GM12878 (cell line): ENCODE results near the gene CASP8. TPM values are rescaled to one million over a fixed set of nuclear protein-coding genes. Genes with fewer than 3 reads are reported as not detected.

Experiments used
- ATAC-seq: fragments of 200-7000 bp; cut with Tn5 transposase; 3 replicates; pipeline ENCODE4 v1.9.1; 2020; ENCODE audit warnings: mild to moderate bottlenecking, moderate library complexity
- BruUV-seq: library from RNA; stranded (reverse); fragments of 400-500 nt; replicated peaks from 2 replicates; lab custom pipeline; 2021; lab: Mats Ljungman, UMichigan
- CTCF ChIA-PET: fragments of 300-600 bp; sonication (Branson Sonifier 250); formaldehyde crosslinking; extraction: SDS; loops from one replicate; lab custom pipeline; 2021; ENCODE audit warnings: inconsistent platforms; lab: Yijun Ruan, JAX
- POLR2A ChIA-PET: fragments of 350-600 bp; formaldehyde crosslinking; extraction: SDS; loops from one replicate; lab custom pipeline; 2021; ENCODE audit warnings: inconsistent platforms; lab: Charles Lee
- RAD21 ChIA-PET: fragments of 300-600 bp; sonication (Branson Sonifier 250); formaldehyde crosslinking; loops from one replicate; lab custom pipeline; 2023; ENCODE audit warnings: antibody characterized with exemption; ENCODE audit not compliant: unreplicated experiment; lab: Charles Lee
- SMC1A ChIA-PET: fragments of 300-600 bp; sonication (Branson Sonifier 250); formaldehyde crosslinking; loops from one replicate; lab custom pipeline; 2023; ENCODE audit not compliant: unreplicated experiment, uncharacterized antibody; lab: Charles Lee
- DNase-seq: peaks from one replicate; pipeline ENCODE4 v3.0.0-alpha.2; 2011; ENCODE audit warnings: low read depth, low spot score
- FAIRE-seq: peaks from 3 replicates; lab custom pipeline; 2011; peaks lifted over from hg19 to GRCh38; lab: Jason Lieb, UNC
- H2AFZ ChIP-seq: 2 replicates; pipeline ENCODE4 v1.6.0; 2011; ENCODE audit warnings: low read depth, low read length, control low read depth; ENCODE audit not compliant: control insufficient read depth
- H3K27ac ChIP-seq: 2 replicates; pipeline ENCODE4 v1.5.1; 2011; ENCODE audit warnings: control low read depth; ENCODE audit not compliant: control insufficient read depth, insufficient read depth
- H3K27me3 ChIP-seq, 2 experiments: replicated peaks in 1 of 2; 2 replicates each; pipeline versions ENCODE4 v1.6.0 to v1.6.1; 2011; ENCODE audit warnings: low read length in 1 of 2; ENCODE audit not compliant: control insufficient read depth in 2 of 2, insufficient read depth in 2 of 2
- H3K36me3 ChIP-seq, 2 experiments: 2 replicates each; pipeline ENCODE4 v1.5.1; 2011; ENCODE audit warnings: low read length in 1 of 2; ENCODE audit not compliant: control insufficient read depth in 2 of 2, insufficient read depth in 2 of 2
- H3K4me1 ChIP-seq: 2 replicates; pipeline ENCODE4 v1.6.1; 2011; ENCODE audit warnings: mild to moderate bottlenecking, low read length, moderate library complexity, mixed read lengths; ENCODE audit not compliant: control insufficient read depth, insufficient read depth
- H3K4me2 ChIP-seq: 2 replicates; pipeline ENCODE4 v1.6.0; 2011; ENCODE audit warnings: control low read depth; ENCODE audit not compliant: control insufficient read depth, insufficient read depth
- H3K4me3 ChIP-seq: fragments of 200-600 bp; sonication (generic); 2 replicates; pipeline ENCODE4 v1.5.1; 2016
- H3K79me2 ChIP-seq: 2 replicates; pipeline ENCODE4 v1.6.0; 2011; ENCODE audit warnings: low read length; ENCODE audit not compliant: control insufficient read depth, insufficient read depth
- H3K9ac ChIP-seq: 2 replicates; pipeline ENCODE4 v1.8.0; 2011; ENCODE audit warnings: low read length, control low read depth, mixed read lengths; ENCODE audit not compliant: control insufficient read depth, insufficient read depth
- H3K9me3 ChIP-seq: replicated peaks from 3 replicates; pipeline ENCODE4 v1.5.1; 2011; ENCODE audit warnings: mild to moderate bottlenecking, low read length; ENCODE audit not compliant: control insufficient read depth, insufficient read depth
- H4K20me1 ChIP-seq: 2 replicates; pipeline ENCODE4 v1.6.0; 2011; ENCODE audit not compliant: control insufficient read depth, insufficient read depth
- BCL11A ChIP-seq: IDR thresholded peaks from 2 replicates; pipeline ENCODE4 v1.6.1; 2011; ENCODE audit warnings: low read depth, low read length
- CREB1 ChIP-seq: IDR thresholded peaks from 2 replicates; pipeline ENCODE4 v1.6.1; 2012; ENCODE audit warnings: low read depth, mild to moderate bottlenecking, inconsistent platforms
- GATAD2B ChIP-seq: fragments of 450-650 bp; conservative IDR thresholded peaks from 2 replicates; pipeline ENCODE4 v1.6.1; 2017; ENCODE audit warnings: low read depth, mild to moderate bottlenecking, moderate library complexity
- HDAC2 ChIP-seq: fragments of 200-600 bp; sonication (generic); IDR thresholded peaks from 2 replicates; pipeline ENCODE4 v1.6.1; 2017
- NR2F1 ChIP-seq: fragments of 450-650 bp; conservative IDR thresholded peaks from 2 replicates; pipeline ENCODE4 v1.6.1; 2017; ENCODE audit warnings: mild to moderate bottlenecking
- TCF3 ChIP-seq: IDR thresholded peaks from 2 replicates; pipeline ENCODE4 v1.6.1; 2012; ENCODE audit warnings: low read depth, mild to moderate bottlenecking, low read length, borderline replicate concordance; ENCODE audit not compliant: insufficient read depth
- WGBS: methylation state at CpG from one replicate; pipeline ENCODE4 v1.1.6; 2016; ENCODE audit warnings: low lambda C conversion rate; ENCODE audit not compliant: insufficient replicate concordance, insufficient coverage; ENCODE audit errors: missing lambda C conversion rate; 5-methylcytosine and 5-hydroxymethylcytosine counted together
- in situ Hi-C: fragments of 300-500 bp; cut with MboI; formaldehyde crosslinking; loops from 9 replicates; pipeline ENCODE4 v1.14.3; 2018; ENCODE audit warnings: mixed read lengths
- intact Hi-C: fragments of 100-400 bp; cut with micrococcal nuclease; formaldehyde crosslinking; loops from one replicate; pipeline ENCODE4 v1.14.2; 2022; ENCODE audit not compliant: unreplicated experiment
- polyA plus RNA-seq, 11 experiments: library from polyadenylated mRNA; depleted of rRNA in 4 of 11; unstranded in 6 of 11; stranded (reverse) in 5 of 11; fragments of >200 nt; fragmentation: Nextera tagmentation in 4 of 11; fragmentation: Illumina TruSeq in 1 of 11; extraction: Ambion mirVana in 4 of 11; extraction: Trizol in 1 of 11; gene quantifications; 1 replicate in 1 of 11; 2 replicates in 10 of 11; pipeline versions ENCODE4 v1.2.1 to v1.2.3, GENCODE V29; 2011 to 2016; ENCODE audit warnings: inconsistent platforms in 2 of 11, missing spikeins in 2 of 11, low read depth in 1 of 11
- total RNA-seq, 4 experiments: library from RNA; depleted of rRNA in 3 of 4; stranded (reverse); fragments of >200 nt in 3 of 4; fragmentation: Illumina TruSeq in 1 of 4; extraction: Trizol in 1 of 4; gene quantifications; 2 replicates each; pipeline versions ENCODE4 v1.2.1 to v1.2.3, GENCODE V29; 2013 to 2021
- TF ChIP-seq, protein P1 (sequence below): fragments of 450-650 bp; formaldehyde crosslinking; IDR thresholded peaks from 2 replicates; pipeline ENCODE4 v1.5.0; 2022; ENCODE audit warnings: mild to moderate bottlenecking, missing genetic modification characterization

CASP8 gene
- total and polyA plus RNA-seq, 10 of the 15 experiments (the other 5 are each of a cell fraction or from before 2014, with no cell fraction given), result 18.6 to 54.1 (median 39.9) TPM

DNA sequence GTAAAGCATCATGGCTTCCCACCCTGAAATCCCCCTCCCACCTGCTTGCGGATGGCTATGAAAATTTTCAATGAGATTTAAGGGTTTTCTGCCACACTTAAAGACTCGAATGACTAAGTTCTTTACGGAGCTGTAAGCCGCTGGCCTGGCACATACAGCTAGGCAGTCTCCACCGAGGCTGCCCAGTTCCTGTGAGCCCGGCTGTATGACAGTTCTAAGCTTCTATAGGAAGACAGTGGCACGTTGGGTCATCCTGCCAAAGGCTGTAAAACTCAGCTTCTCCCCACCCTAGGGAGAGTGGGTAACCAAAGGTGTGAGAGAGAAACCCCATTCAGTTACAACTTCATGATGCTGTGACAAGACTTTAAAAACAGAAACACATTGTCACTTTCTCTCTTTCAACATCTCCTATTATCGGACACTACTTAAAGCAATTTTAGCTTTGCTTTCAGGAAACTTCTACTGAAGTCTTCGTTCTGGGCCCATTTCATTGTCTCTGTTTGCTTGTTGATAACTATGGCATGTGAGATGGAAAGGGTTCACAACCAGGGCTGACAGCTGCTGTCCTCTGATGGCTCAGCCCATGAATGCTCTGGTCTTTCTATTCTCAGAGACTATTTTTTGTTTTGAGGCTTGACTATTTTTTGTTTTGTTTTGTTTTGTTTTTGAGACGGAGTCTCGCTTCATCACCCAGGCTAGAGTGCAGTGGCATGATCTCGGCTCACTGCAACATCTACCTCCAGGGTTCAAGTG, 7.1 kb downstream of the CASP8 start:
- RAD21 ChIA-PET, result interaction anchor here (1.2 to 4.6 kb wide), 5 partner anchors 11 to 84 kb away, joined by 3 to 41 read pairs (median 4); partner anchors contain the start of gene CASP10
- H3K4me1 ChIP-seq, result no peaks in the 10 kb centered on the region
- TF ChIP-seq BCL11A (no peak), TCF3 (no peak), CREB1 (no peak), GATAD2B (no peak), HDAC2 (no peak), NR2F1 (no peak)
- TF ChIP-seq, protein P1, sequence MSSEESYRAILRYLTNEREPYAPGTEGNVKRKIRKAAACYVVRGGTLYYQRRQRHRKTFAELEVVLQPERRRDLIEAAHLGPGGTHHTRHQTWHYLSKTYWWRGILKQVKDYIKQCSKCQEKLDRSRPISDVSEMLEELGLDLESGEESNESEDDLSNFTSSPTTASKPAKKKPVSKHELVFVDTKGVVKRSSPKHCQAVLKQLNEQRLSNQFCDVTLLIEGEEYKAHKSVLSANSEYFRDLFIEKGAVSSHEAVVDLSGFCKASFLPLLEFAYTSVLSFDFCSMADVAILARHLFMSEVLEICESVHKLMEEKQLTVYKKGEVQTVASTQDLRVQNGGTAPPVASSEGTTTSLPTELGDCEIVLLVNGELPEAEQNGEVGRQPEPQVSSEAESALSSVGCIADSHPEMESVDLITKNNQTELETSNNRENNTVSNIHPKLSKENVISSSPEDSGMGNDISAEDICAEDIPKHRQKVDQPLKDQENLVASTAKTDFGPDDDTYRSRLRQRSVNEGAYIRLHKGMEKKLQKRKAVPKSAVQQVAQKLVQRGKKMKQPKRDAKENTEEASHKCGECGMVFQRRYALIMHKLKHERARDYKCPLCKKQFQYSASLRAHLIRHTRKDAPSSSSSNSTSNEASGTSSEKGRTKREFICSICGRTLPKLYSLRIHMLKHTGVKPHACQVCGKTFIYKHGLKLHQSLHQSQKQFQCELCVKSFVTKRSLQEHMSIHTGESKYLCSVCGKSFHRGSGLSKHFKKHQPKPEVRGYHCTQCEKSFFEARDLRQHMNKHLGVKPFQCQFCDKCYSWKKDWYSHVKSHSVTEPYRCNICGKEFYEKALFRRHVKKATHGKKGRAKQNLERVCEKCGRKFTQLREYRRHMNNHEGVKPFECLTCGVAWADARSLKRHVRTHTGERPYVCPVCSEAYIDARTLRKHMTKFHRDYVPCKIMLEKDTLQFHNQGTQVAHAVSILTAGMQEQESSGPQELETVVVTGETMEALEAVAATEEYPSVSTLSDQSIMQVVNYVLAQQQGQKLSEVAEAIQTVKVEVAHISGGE, result no peak
- TF ChIP-seq, all 136 proteins: peak for 0
- FAIRE-seq (no peak), DNase-seq (no peak), ATAC-seq (no peak)
- no peaks in the 10 kb centered on the region; the same call in 1 of the 2 replicates for H3K79me2 ChIP-seq
- H3K9ac ChIP-seq, result no peak overlapping the region
- WGBS, result 92% methylated on average over 12 of the region's 12 CpGs
- ChIA-PET CTCF (interaction anchor here (0.6 to 2.1 kb wide), 6 partner anchors 9 to 54 kb away, joined by 3 to 16 read pairs (median 4); no protein-coding TSS in a partner anchor), SMC1A (interaction anchor here (0.6 to 1.8 kb wide), 7 partner anchors 11 to 96 kb away, joined by 3 to 4 read pairs (median 3); no protein-coding TSS in a partner anchor), POLR2A (interaction anchor here (1.0 to 2.0 kb wide), 3 partner anchors 10 to 15 kb away, joined by 3 to 6 read pairs (median 5); no protein-coding TSS in a partner anchor)
- in situ Hi-C loops (no loop called here), intact Hi-C loops (loop anchor here (10.0 kb wide), 1 partner anchor 377 kb away; the partner anchor contains the start of gene TMEM237)
- no peak overlapping the region for H3K4me3 ChIP-seq
- H3K27me3 ChIP-seq, result no peaks in the 10 kb centered on the region
- H4K20me1 ChIP-seq, result no peaks in the 10 kb centered on the region
- no peak overlapping the region for H3K27ac ChIP-seq
- no TSS peak for BruUV-seq
- no peak overlapping the region for H2AFZ ChIP-seq
- no peak overlapping the region for H3K4me2 ChIP-seq
- peaks cover 2 to 10% of the 10 kb centered on the region in 2 experiments for H3K36me3 ChIP-seq
- H3K9me3 ChIP-seq, result no peaks in the 10 kb centered on the region
